Astrocyte of the spinal cord (primary cell): ENCODE data around the gene FEM1A.
A peak's percentile ranks its signal among the peaks of the same experiment; 100 is the strongest.
"Not testable (repeated sequence)": the region's sequence is repeated elsewhere in the genome, so short reads cannot be mapped to it uniquely, and the experiment has no call there.

Experiments
- DNase-seq: peaks from one replicate; pipeline ENCODE4 v3.0.0; 2011; ENCODE audit warnings: low read depth, low spot score
- H3K4me3 ChIP-seq: 2 replicates; pipeline ENCODE4 v1.5.1; 2011; ENCODE audit warnings: low read depth, mild to moderate bottlenecking, low read length, moderate library complexity
- in situ Hi-C: cut with HindIII; loops from 2 replicates; pipeline ENCODE4 v1.10.0; 2017; ENCODE audit warnings: low sequenced_read_pairs
- TF ChIP-seq, protein P1 (sequence below): IDR thresholded peaks from 2 replicates; pipeline ENCODE4 v1.5.1; 2012; ENCODE audit warnings: low read depth, mild to moderate bottlenecking, low read length, inconsistent platforms

The FEM1A gene

DNA sequence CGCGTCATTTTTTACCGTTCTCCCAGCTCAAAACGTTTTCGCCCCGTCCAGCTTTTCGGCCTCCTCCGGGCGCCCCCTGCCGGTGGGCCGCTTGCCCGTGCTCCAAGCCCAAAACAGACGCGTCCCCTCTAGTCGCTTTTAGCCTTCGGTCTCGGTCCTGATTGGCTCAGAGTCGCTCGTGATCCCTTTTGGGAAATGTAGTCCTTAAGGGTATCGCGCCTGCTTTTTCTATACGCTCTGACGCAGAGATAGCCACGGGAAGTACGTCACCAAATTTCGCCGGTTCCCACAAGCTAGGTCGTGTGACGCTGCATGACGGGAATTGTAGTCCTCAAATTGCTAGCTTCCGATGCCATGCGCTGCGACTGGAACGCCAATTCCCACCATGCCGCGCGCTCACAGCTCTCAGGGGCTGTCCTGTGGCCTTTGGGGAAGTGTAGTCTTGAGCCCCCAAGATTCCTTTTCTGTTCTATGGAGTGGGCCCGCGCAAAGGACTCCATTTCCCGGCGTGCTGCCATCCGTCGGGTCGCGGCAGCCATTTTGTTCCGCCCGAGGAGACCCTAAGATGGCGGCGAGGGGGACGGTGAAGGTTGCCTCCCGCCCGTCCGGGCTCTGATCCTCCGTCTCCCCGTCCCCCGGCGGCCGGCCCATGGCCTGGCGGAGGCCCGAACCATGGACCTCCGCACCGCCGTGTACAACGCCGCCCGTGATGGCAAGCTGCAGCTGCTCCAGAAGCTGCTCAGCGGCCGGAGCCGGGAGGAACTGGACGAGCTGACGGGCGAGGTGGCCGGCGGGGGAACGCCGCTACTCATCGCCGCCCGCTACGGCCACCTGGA is at the start of gene FEM1A:
Gene FEM1A (plus strand): TSS at position 552 of the 836 bp plus-strand sequence. CDS start 121 bp downstream, at position 673.
- TF ChIP-seq, protein P1, sequence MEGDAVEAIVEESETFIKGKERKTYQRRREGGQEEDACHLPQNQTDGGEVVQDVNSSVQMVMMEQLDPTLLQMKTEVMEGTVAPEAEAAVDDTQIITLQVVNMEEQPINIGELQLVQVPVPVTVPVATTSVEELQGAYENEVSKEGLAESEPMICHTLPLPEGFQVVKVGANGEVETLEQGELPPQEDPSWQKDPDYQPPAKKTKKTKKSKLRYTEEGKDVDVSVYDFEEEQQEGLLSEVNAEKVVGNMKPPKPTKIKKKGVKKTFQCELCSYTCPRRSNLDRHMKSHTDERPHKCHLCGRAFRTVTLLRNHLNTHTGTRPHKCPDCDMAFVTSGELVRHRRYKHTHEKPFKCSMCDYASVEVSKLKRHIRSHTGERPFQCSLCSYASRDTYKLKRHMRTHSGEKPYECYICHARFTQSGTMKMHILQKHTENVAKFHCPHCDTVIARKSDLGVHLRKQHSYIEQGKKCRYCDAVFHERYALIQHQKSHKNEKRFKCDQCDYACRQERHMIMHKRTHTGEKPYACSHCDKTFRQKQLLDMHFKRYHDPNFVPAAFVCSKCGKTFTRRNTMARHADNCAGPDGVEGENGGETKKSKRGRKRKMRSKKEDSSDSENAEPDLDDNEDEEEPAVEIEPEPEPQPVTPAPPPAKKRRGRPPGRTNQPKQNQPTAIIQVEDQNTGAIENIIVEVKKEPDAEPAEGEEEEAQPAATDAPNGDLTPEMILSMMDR, result peak; percentile 99
- in situ Hi-C loops, result no loop called here
- DNase-seq, result peak; percentile 100
- peak within 1 kb of the TSS; percentile 76 for H3K4me3 ChIP-seq

DNA sequence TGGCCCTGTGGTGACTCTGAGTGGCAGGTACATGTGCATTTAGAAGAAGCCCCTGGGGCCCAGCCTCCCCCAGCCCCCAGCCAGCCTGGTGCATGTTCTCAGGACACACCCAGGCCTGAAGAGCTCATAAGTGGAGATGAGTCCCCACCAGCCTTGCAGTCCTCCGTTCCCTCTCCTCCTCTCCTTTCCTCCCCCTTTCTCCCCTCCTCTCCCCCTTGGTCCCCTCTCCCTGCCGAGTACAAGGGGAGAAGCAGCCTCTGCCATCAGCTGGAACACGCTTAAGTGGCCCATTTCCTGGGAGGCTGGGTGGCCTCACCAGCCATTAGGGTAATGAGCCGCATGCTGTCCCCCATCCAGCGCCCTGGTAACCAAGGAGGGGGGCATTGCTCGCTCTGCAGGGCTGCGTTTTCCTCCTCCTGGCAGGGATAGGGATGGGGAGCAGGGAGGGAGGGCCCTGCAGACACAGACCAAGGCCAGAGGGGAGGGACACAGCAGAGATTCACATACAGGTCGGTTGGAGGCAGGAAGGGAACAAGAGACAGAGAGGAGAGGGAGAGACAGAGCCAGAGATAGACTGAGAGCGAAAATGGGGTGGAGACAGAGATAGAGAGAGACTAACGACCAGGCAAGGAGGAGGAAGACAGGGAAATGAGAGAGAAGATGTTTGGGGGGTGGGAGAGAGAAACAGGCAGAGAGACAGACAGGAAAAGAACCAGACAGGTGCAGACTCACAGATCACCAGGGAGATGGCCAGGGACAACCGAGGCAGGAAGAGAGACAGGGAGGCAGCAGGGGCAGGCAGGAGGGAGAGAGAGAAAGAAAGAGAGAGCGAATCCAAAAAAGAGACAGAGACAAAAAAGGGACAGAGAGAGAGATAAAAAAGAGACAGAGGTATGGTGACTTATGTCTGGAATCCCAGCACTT is 48.5 kb upstream of the FEM1A start:
- in situ Hi-C loops, result no loop called here
- DNase-seq, result no peak
- no peak overlapping the region for H3K4me3 ChIP-seq
- TF ChIP-seq, protein P1, result no peak

- in situ Hi-C loops, result no loop called here
- peak; percentile 69 for DNase-seq
- TF ChIP-seq, protein P1, result no peak
- no peak overlapping the region for H3K4me3 ChIP-seq
Measured at GRCh38 chr19:4744451-4745174, 46.9 kb upstream of the FEM1A start.

- H3K4me3 ChIP-seq, in situ Hi-C loops, DNase-seq: not testable (repeated sequence)
Measured at GRCh38 chr19:4745175-4745574, 46.4 kb upstream of the FEM1A start.

DNA sequence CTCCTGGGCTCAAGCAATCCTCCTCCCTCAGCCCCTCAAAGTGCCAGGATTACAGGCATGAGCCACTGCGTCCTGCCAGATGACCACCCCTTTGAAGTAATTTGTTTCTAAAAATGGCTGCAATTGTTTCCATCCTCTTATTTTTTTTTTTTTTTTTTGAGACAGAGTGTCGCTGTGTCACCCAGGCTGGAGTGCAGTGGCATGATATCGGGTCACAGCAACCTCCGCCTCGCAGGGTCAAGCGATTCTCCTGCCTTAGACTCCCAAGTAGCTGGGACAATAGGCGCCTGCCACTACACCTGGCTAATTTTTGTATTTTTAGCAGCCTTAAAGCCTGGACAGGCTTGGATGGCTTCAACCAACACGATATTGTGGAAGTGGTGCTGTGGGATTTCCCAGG is 45.5 kb upstream of the FEM1A start:
- DNase-seq, result no peak
- in situ Hi-C loops, result no loop called here
- H3K4me3 ChIP-seq, result no peak overlapping the region
- TF ChIP-seq, protein P1, result no peak

- DNase-seq, result no peak
- TF ChIP-seq, protein P1, result no peak
- in situ Hi-C loops, result no loop called here
- no peak overlapping the region for H3K4me3 ChIP-seq
Measured at GRCh38 chr19:4748185-4748584, 43.3 kb upstream of the FEM1A start.
